ENCODE data around the gene RPL10A. TPM values are rescaled to one million over a fixed set of nuclear protein-coding genes. Genes with fewer than 3 reads are reported as not detected.

RPL10A gene
- total and polyA plus RNA-seq, 2 of the 8 experiments (the other 6 are each of a cell fraction or from before 2014, with no cell fraction given), result 1,893 to 2,948 TPM

DNA sequence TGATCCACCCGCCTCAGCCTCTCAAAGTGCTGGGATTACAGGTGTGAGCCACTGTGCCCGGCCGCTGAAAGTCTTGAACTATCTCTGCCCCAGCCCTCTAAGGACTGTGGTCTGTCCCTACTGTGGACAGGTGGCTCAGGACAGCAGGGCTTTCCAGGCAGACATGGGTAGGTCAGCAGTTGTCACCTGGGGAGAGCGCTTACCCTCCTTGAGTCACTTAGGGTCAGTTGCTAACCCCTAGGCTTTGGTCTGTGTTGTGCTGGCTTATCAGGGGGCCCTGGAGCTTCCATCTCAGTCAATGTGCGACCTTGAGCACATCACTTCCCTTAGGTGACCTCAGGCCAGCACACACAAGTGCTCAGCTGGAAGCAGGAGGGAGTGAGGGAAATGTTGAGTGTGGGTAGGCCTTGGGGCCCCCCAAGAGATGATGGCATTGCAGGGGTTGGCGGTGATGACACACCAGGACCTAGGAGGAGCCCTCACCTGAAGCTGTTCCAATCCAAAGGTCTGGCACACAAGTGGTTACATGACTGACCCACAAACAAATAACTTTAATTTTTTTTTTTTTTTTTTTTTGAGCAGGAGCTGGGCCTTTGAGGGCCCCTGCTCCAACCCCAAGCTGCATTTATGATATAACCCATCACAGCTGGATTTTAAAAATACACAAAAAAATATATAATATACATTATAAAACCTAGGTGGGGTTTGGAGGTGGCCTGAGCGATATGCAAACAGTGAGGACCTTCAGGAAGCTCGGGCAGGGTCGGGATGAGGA is 5.1 kb downstream of the RPL10A start:
- H3K36me3 ChIP-seq (ENCODE audit: control insufficient read depth in 2 of 4, insufficient read depth in 4 of 4, low read length in 3 of 4), result peaks cover 24 to 61% (median 32%) of the 10 kb centered on the region in 4 experiments
- peak overlapping the region; percentile 4; the same call in 1 of the 2 replicates for H2BK5ac ChIP-seq (ENCODE audit: low read depth, low read length)
- no peak overlapping the region for H2AFZ ChIP-seq (ENCODE audit: low read length)
- H3K27ac ChIP-seq (ENCODE audit: low read depth, low read length), result no peak overlapping the region
- H3K79me1 ChIP-seq (ENCODE audit: low read depth, low read length), result peaks cover 4% of the 10 kb centered on the region; the same call in 1 of the 2 replicates
- H3K18ac ChIP-seq (ENCODE audit: extremely low read depth, low read length), result no peak overlapping the region
- no peak overlapping the region for H3K56ac ChIP-seq (replicated peaks; ENCODE audit: insufficient read length, low read depth, low read length)
- peaks cover 14 to 29% of the 10 kb centered on the region in 2 experiments for H3K79me2 ChIP-seq (ENCODE audit: control insufficient read depth in 1 of 2, insufficient read depth in 2 of 2, low read length in 2 of 2)
- peak overlapping the region; percentile 59; the same call in 1 of the 2 replicates for H4K8ac ChIP-seq (ENCODE audit: extremely low read depth, insufficient read depth, low read length)
- peaks cover 32 to 33% of the 10 kb centered on the region in 2 experiments for H4K20me1 ChIP-seq (replicated peaks in 1 of 2; ENCODE audit: control insufficient read depth in 1 of 2, insufficient read depth in 2 of 2, low read length in 2 of 2)
- 89% methylated on average over 9 of the region's 9 CpGs; no CpG with 5 or more reads in 1 of the 2 experiments for WGBS, 2 experiments (ENCODE audit: extremely low coverage in 1 of 2, insufficient coverage in 1 of 2, insufficient read length in 1 of 2, insufficient replicate concordance in 2 of 2, low coverage in 1 of 2, low lambda C conversion rate in 2 of 2, missing lambda C conversion rate in 1 of 2)
- no peak overlapping the region for H3K4me2 ChIP-seq (ENCODE audit: insufficient read depth in 1 of 2, low read depth in 2 of 2, low read length in 2 of 2)
- H3K9ac ChIP-seq (replicated peaks in 1 of 4; ENCODE audit: extremely low read depth in 1 of 4, low read depth in 3 of 4, low read length in 3 of 4), result no peak overlapping the region; a peak in 1 of 7 replicates
- H3K4me3 ChIP-seq (ENCODE audit: extremely low read depth in 1 of 4, insufficient read depth in 2 of 4, low read depth in 3 of 4, low read length in 4 of 4), result no peak overlapping the region
- POLR2A ChIA-PET (ENCODE audit: partially characterized antibody), result interaction anchor here (0.6 to 30.9 kb wide), 18 partner anchors 8 to 279 kb away, joined by 3 to 1319 read pairs (median 4); partner anchors contain the start of genes DEF6, FANCE and TEAD3
- H4K91ac ChIP-seq (replicated peaks; ENCODE audit: insufficient read length, low read length), result no peak overlapping the region
- H3K27me3 ChIP-seq (replicated peaks in 1 of 4; ENCODE audit: control insufficient read depth in 3 of 4, extremely low read depth in 1 of 4, insufficient read depth in 3 of 4, low read length in 3 of 4), result no peaks in the 10 kb centered on the region
- no peak overlapping the region for H2BK15ac ChIP-seq (ENCODE audit: low read length)
- H2BK20ac ChIP-seq (ENCODE audit: low read length), result no peak overlapping the region
- H3K9me3 ChIP-seq (ENCODE audit: insufficient read depth in 2 of 2, low read depth in 1 of 2, low read length in 1 of 2), result no peaks in the 10 kb centered on the region; a peak in 1 of 4 replicates
- CTCF ChIA-PET (ENCODE audit: partially characterized antibody), result interaction anchor here (0.6 to 2.7 kb wide), 8 partner anchors 9 to 176 kb away, joined by 3 to 8 read pairs (median 3); no protein-coding TSS in a partner anchor
- no peak overlapping the region for H2AK5ac ChIP-seq (ENCODE audit: low read depth, low read length)
- no peak overlapping the region for H3K23ac ChIP-seq (ENCODE audit: insufficient read length)
- DNase-seq (ENCODE audit: low read depth in 1 of 2, low spot score in 2 of 2) (peak in 1 of 2 experiments; percentile 57), FAIRE-seq (no peak)
- peaks cover 11% of the 10 kb centered on the region for H3K23me2 ChIP-seq (ENCODE audit: low read depth, low read length)
- no peak overlapping the region for H2BK12ac ChIP-seq (ENCODE audit: low read depth, low read length)
- no peak overlapping the region for H3K4ac ChIP-seq (replicated peaks; ENCODE audit: insufficient read length, low read depth, low read length)
- no peak overlapping the region for H3K14ac ChIP-seq (ENCODE audit: insufficient read length)
- H4K5ac ChIP-seq (ENCODE audit: insufficient read length, low read depth, low read length), result no peak overlapping the region
- H2BK120ac ChIP-seq (replicated peaks; ENCODE audit: low read depth, low read length), result no peak overlapping the region
- peaks cover 0 to 8% (median 5%) of the 10 kb centered on the region in 4 experiments; a peak in 6 of 7 replicates for H3K4me1 ChIP-seq (replicated peaks in 1 of 4; ENCODE audit: control insufficient read depth in 3 of 4, insufficient read depth in 4 of 4, low read length in 3 of 4)
- TF ChIP-seq PHF8 (conservative IDR thresholded peaks at IDR 0.05; ENCODE audit: low read depth, low read length) (no peak), EP300 (IDR thresholded peaks at IDR 0.05; ENCODE audit: borderline replicate concordance in 1 of 2, low read depth in 2 of 2, low read length in 2 of 2) (no peak), GTF2F1 (IDR thresholded peaks at IDR 0.05; ENCODE audit: borderline replicate concordance, low read depth, low read length) (no peak), RXRA (IDR thresholded peaks at IDR 0.05; ENCODE audit: insufficient read depth, low read depth, low read length) (no peak), POLR2AphosphoS5 (IDR thresholded peaks at IDR 0.05; ENCODE audit: low read depth, low read length) (peak; percentile 82; the same call in 1 of the 2 replicates), YY1 (IDR thresholded peaks at IDR 0.05; ENCODE audit: low read depth, low read length) (no peak), CBX8 (IDR thresholded peaks at IDR 0.05; ENCODE audit: borderline replicate concordance, low read depth, low read length) (no peak)
- TF ChIP-seq, protein P1, sequence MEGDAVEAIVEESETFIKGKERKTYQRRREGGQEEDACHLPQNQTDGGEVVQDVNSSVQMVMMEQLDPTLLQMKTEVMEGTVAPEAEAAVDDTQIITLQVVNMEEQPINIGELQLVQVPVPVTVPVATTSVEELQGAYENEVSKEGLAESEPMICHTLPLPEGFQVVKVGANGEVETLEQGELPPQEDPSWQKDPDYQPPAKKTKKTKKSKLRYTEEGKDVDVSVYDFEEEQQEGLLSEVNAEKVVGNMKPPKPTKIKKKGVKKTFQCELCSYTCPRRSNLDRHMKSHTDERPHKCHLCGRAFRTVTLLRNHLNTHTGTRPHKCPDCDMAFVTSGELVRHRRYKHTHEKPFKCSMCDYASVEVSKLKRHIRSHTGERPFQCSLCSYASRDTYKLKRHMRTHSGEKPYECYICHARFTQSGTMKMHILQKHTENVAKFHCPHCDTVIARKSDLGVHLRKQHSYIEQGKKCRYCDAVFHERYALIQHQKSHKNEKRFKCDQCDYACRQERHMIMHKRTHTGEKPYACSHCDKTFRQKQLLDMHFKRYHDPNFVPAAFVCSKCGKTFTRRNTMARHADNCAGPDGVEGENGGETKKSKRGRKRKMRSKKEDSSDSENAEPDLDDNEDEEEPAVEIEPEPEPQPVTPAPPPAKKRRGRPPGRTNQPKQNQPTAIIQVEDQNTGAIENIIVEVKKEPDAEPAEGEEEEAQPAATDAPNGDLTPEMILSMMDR (IDR thresholded peaks at IDR 0.05; ENCODE audit: control extremely low read depth in 1 of 3, insufficient read depth in 1 of 3, low read depth in 1 of 3, low read length in 3 of 3), result no peak

Data from H1 (cell line).